Parathyroid adenoma (tissue), 2 donors: ENCODE results near the gene RRAD.

Experiments
- H2AFZ ChIP-seq: fragments of 300-600 bp; sonication (generic); one replicate; pipeline ENCODE4 v1.7.0; 2017; ENCODE audit warnings: antibody characterized with exemption, mild to moderate bottlenecking
- H3K27ac ChIP-seq: fragments of 300-600 bp; sonication (generic); one replicate; pipeline ENCODE4 v1.7.0; 2017
- H3K27me3 ChIP-seq: fragments of 300-600 bp; sonication (generic); one replicate; pipeline ENCODE4 v1.7.0; 2017; ENCODE audit warnings: low read length; ENCODE audit not compliant: control insufficient read depth, insufficient read depth
- H3K36me3 ChIP-seq: fragments of 300-600 bp; sonication (generic); one replicate; pipeline ENCODE4 v1.7.0; 2017; ENCODE audit warnings: low read length; ENCODE audit not compliant: control insufficient read depth, insufficient read depth
- H3K4me1 ChIP-seq: fragments of 300-600 bp; sonication (generic); one replicate; pipeline ENCODE4 v1.7.0; 2017; ENCODE audit warnings: control low read depth
- H3K4me2 ChIP-seq: fragments of 300-600 bp; sonication (generic); one replicate; pipeline ENCODE4 v1.7.0; 2017; ENCODE audit warnings: low read length
- H3K4me3 ChIP-seq: fragments of 300-600 bp; sonication (generic); one replicate; pipeline ENCODE4 v1.7.0; 2017; ENCODE audit warnings: low read depth, low read length
- H3K79me2 ChIP-seq: fragments of 300-600 bp; sonication (generic); one replicate; pipeline ENCODE4 v1.7.0; 2017; ENCODE audit warnings: control low read depth
- H3K9ac ChIP-seq: fragments of 300-600 bp; sonication (generic); one replicate; pipeline ENCODE4 v1.7.0; 2017; ENCODE audit warnings: mild to moderate bottlenecking
- H3K9me3 ChIP-seq: fragments of 300-600 bp; sonication (generic); one replicate; pipeline ENCODE4 v1.7.0; 2017; ENCODE audit warnings: low read length; ENCODE audit not compliant: control insufficient read depth
- CTCF ChIP-seq: fragments of 300-600 bp; sonication (generic); IDR thresholded peaks from one replicate; pipeline ENCODE4 v1.7.0; 2017; ENCODE audit warnings: antibody characterized with exemption, mild to moderate bottlenecking
- donor health status: primary hyperparathyroidism.

The RRAD gene

GRCh38 chr16:66882702-66883101 lies 42.6 kb downstream of the RRAD start:
- Histone ChIP-seq H3K9me3 (no peaks in the 10 kb centered on the region), H3K4me1 (peaks cover 13% of the 10 kb centered on the region), H2AFZ (no peak overlapping the region), H3K27me3 (no peaks in the 10 kb centered on the region), H3K36me3 (no peaks in the 10 kb centered on the region), H3K4me3 (no peak overlapping the region), H3K4me2 (no peak overlapping the region), H3K9ac (no peak overlapping the region), H3K27ac (no peak overlapping the region), H3K79me2 (peaks cover 3% of the 10 kb centered on the region)
- TF ChIP-seq CTCF: no peak

- no peak for TF ChIP-seq CTCF
- Histone ChIP-seq H3K9ac (no peak overlapping the region), H3K9me3 (no peaks in the 10 kb centered on the region), H3K36me3 (no peaks in the 10 kb centered on the region), H3K27me3 (no peaks in the 10 kb centered on the region), H3K79me2 (peaks cover 3% of the 10 kb centered on the region), H2AFZ (no peak overlapping the region), H3K4me1 (peaks cover 13% of the 10 kb centered on the region), H3K4me2 (peak overlapping the region; percentile 61), H3K27ac (no peak overlapping the region), H3K4me3 (peak overlapping the region; percentile 36)
Observed at GRCh38 chr16:66881964-66882508, 43.3 kb downstream of the RRAD start.

- H3K4me2 ChIP-seq: peak overlapping the region; percentile 61
Observed at GRCh38 chr16:66881560-66881959, 43.8 kb downstream of the RRAD start.

GRCh38 chr16:66881014-66881417 lies 44.3 kb downstream of the RRAD start:
- Histone ChIP-seq H3K4me1 (peaks cover 6% of the 10 kb centered on the region), H3K27me3 (no peaks in the 10 kb centered on the region), H3K9me3 (no peaks in the 10 kb centered on the region), H3K4me2 (peak overlapping the region; percentile 100), H3K27ac (peak overlapping the region; percentile 53), H3K4me3 (peak overlapping the region; percentile 96), H2AFZ (peak overlapping the region; percentile 94), H3K9ac (peak overlapping the region; percentile 17), H3K36me3 (no peaks in the 10 kb centered on the region), H3K79me2 (peaks cover 3% of the 10 kb centered on the region)
- no peak for TF ChIP-seq CTCF

More at GRCh38 chr16:66881560-66881959, 43.8 kb downstream of the RRAD start:
- H3K4me1 ChIP-seq: peaks cover 10% of the 10 kb centered on the region
- H3K4me3 ChIP-seq: peak overlapping the region; percentile 36
- H3K79me2 ChIP-seq: peaks cover 3% of the 10 kb centered on the region
- H3K27ac ChIP-seq: no peak overlapping the region
- TF ChIP-seq CTCF: no peak
- no peak overlapping the region for H2AFZ ChIP-seq
- no peaks in the 10 kb centered on the region for H3K9me3 ChIP-seq
- no peak overlapping the region for H3K9ac ChIP-seq
- no peaks in the 10 kb centered on the region for H3K27me3 ChIP-seq
- no peaks in the 10 kb centered on the region for H3K36me3 ChIP-seq
